GM13976 (cell line): Measurements from ENCODE around the gene NFKBIE.

Experiments
- DNase-seq: peaks from one replicate; pipeline ENCODE4 v3.0.0; 2012; ENCODE audit warnings: low spot score
- CTCF ChIP-seq: IDR thresholded peaks from 2 replicates; pipeline ENCODE4 v1.5.1; 2012; ENCODE audit warnings: borderline replicate concordance, mild to moderate bottlenecking; ENCODE audit not compliant: insufficient read depth; ENCODE audit errors: extremely low read depth, missing control alignments, control extremely low read depth
- in situ Hi-C: fragments of 300-500 bp; cut with MboI; formaldehyde crosslinking; loops from one replicate; pipeline ENCODE4 v1.12.0; 2022; ENCODE audit warnings: low sequenced_read_pairs, mixed read lengths, inconsistent platforms; ENCODE audit not compliant: unreplicated experiment

Gene NFKBIE

GRCh38 chr6:44294832-44295791, 29.8 kb upstream of the NFKBIE start:
- DNase-seq, result no peak
- in situ Hi-C loops, result no loop called here
- TF ChIP-seq CTCF, result no peak

GRCh38 chr6:44292661-44293365, 27.5 kb upstream of the NFKBIE start:
- in situ Hi-C loops, result no loop called here
- TF ChIP-seq CTCF, result no peak
- no peak for DNase-seq

DNA sequence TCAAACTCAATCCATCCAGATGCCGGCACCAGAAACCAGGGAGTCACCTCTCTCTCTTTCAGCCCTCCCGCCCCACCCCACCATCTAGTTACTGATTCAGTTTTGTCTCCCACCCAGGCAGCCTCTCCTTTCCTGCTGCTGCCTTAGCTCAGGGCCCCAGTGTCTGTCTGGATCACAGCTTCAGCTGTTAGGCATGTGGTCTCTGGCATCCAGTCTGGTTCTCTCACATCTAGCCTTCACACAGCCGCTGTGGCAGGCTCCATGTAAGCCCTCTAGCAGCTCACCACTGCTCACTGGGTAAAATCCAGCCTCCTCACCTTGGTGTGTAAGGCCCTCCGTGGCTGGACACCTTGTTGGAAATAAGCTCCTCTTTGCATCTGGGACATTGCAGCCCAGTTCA, 26.5 kb upstream of the NFKBIE start:
- DNase-seq, result no peak
- TF ChIP-seq CTCF, result no peak
- in situ Hi-C loops, result no loop called here

DNA sequence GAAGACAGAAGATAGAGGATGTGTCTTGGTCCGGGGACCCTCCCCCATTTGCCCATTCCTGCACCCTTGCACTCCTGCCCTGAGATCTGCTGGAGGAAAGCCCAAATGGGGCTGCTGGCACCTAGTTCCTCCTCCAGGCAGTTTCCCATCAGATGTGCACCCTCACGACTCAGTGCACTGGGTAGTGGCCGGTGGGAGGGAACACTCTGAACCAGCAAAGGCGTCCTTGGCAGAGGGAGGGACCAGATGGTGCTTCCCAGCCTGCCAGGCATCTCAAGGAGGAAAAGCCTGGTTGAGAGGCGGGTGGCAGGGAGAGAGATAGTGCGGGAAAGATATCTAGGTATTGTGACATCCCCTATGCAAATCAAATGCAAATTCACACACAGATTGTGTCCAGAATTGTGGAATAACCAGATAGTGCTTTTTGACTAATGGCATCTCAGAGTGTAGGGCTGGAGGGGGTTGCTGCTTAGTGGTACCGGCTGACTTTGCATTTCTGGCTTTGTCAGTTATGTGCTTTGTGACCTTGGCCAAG, 24.4 kb upstream of the NFKBIE start:
- in situ Hi-C loops, result no loop called here
- TF ChIP-seq CTCF, result no peak
- no peak for DNase-seq

GRCh38 chr6:44286747-44287146, 21.4 kb upstream of the NFKBIE start:
- DNase-seq, result no peak
- in situ Hi-C loops, result no loop called here
- TF ChIP-seq CTCF, result no peak

DNA sequence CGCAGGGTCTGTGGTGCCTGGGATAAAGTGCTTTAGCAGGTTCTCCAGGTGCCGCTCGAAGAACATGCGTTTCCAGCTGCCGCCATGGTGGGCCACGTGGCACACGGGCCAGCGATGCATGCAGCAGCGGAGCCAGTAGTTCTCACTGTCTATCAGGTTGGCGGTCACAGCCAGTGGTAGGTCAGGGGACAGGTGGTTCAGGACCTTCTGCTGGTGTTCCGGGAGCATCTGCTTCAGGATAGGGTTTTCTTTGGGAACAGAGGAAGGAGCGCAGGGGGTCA, 20.9 kb upstream of the NFKBIE start:
- in situ Hi-C loops, result no loop called here
- DNase-seq, result no peak
- TF ChIP-seq CTCF, result no peak
